DMS153 (cell line): ENCODE measurements around the gene MAP2.
"Not testable (repeated sequence)": the region's sequence is repeated elsewhere in the genome, so short reads cannot be mapped to it uniquely, and the experiment has no call there.

Experiments used
- DNase-seq: peaks from one replicate; lab custom pipeline; 2025; lab: John Stamatoyannopoulos, UW

Gene MAP2

DNA sequence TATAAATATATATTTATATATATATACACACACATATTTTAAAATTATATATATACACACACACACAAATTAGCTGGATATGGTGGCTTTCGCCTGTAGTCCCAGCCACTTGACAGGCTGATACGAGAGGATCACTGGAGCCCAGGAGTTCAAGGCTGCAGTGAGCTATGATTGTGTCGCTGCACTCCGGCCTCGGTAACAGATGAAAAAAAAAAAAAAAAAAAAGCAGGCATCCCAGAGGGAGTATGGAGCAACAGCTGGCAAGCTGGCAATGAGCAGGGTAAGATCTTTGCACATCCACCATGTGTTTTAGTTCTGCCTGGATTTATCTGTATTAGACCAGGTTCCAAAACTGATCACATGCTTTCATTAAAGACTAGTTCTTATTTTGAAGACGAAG is 170.1 kb downstream of the MAP2 start:
- DNase-seq, result no peak

DNA sequence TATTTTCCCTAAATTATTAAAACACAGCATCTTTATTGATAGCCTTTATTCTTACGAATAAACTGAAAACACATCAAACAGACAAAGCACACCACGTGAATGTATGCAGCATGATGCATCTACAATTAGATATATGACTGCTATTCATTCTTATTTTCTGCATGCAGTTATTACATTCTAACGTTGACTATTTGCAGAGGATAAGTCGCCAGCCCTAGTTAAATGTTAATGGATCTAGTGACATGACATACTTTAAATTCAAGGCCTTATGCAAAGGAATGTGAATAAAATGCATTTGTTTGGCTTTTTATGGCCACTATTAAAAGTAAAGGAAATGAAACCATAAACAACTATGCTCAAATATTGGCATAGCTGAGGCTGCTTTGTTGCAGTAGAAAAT is 172.4 kb downstream of the MAP2 start:
- DNase-seq, result no peak

DNA sequence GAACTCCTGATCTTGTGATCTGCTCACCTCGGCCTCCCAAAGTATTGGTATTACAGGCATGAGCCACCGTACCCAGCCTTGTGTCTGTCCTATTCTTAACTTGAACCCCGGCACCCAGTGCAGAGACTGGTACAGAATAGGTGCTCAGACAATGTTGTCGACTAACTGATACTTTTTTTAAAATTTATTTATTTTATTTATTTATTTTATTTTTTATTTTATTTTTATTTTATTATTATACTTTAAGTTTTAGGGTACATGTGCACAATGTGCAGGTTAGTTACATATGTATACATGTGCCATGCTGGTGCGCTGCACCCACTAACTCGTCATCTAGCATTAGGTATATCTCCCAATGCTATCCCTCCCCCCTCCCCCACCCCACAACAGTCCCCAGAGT is 174.4 kb downstream of the MAP2 start:
- DNase-seq, result not testable (repeated sequence)

DNA sequence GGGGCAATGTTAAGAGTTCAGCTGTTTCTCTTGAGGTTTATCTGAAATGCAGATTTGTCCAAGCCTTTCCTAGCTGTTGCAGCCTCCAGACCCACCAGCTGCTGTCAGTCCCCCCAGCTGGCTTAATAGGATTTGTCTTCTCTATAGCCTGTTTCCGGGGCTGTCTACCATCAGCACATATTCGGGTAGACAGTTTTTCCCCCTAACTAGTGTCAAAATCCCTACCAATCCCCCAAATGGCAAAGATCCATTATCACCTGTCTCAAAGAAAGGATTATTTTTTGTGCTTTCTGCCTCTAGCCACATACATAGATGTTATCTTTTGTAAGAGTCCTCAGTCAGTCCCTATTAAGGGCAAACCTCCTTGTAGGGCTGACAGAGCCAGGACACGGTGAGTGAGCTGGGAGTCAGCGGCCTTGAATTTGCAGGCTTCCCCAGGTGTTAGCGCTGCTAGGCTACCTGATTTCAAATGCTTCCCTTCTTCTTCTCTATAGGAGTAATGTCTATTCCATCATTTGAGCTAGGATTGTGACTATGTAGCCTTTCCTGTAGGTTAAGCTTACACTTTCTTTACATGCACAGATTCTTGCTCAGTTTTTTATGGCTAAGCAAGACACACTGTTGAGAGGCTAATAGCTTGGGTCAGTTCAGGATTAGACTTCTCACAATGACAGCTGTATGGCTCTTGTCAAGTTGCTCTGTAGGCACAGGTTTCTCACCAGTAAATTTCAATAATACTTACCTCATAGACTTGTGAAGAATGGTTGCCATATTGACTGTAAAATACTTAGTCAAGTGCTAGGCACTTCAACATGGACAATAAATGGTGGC is 176.7 kb downstream of the MAP2 start:
- no peak for DNase-seq

DNA sequence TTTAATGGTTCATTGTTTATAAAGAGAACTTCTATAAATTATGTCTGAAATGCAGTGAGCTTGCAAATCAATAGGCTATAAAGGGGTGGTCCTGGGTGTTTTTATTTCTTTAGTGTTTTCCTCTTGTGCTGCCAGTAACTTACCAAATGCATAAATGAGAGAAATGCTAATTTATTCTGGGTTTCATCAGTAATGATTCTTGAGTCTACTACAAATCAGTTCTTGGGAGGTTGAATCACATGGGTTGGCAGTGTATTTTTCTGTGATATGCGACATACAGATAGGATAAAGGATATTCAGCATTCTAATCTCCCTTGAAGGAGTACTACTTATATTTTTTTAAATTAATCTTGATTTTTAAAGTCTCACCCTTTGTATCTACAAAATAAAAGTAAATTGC is 177.7 kb downstream of the MAP2 start:
- DNase-seq, result no peak

DNA sequence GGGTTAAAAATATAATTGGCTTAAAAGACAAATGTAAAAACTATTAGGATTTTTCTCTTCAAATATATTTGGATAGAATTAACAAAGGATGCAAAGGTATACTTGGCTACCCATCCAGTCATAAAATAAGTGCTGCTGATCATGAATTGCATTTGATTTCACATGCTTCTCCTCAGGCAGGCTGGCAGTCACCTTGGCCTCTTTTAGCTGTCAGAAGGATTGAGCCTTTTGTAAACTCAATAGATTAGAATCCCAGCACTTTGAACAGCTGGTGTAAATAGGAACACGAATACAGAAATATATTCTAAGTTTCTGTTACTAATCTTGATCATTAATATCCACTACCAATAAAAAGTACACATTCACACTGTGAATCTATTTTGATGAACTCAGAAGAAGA is 178.4 kb downstream of the MAP2 start:
- DNase-seq, result no peak

DNA sequence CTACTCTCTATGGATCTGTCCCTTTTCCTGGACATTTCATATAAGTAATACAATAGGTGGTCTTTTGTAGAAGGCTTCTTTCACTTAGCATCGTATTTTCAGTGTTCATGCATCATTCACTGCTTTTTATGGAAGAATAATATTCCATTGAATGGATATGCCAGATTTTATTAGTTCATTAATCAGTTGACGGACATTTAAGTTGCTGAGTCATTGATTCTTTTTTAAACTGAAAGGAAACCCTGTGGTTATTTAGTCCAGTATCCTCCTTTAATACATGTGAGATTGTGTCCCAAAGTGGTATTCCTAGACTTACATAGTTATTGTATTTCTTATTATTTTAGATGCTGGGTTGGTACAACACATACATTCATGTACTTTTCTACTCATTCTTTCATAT is 185.7 kb downstream of the MAP2 start:
- no peak for DNase-seq

DNA sequence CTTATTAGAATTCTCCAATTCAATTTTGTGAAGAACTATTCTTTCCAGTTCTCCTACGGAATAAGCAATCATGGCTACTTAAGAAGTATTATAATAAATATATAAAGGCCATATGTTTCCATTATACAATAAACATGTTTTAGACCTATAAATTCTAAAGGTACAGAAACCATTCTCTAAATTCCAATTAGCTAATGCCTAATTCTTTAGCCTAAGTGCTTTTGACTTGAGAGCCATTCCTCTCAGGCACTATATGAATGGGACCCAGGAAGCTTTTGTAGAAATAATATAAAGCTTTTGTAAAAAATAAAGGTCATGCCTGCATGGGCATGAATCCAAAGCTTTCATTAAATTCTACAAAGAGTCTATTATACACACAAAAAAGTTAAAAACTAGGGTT is 186.8 kb downstream of the MAP2 start:
- no peak for DNase-seq

DNA sequence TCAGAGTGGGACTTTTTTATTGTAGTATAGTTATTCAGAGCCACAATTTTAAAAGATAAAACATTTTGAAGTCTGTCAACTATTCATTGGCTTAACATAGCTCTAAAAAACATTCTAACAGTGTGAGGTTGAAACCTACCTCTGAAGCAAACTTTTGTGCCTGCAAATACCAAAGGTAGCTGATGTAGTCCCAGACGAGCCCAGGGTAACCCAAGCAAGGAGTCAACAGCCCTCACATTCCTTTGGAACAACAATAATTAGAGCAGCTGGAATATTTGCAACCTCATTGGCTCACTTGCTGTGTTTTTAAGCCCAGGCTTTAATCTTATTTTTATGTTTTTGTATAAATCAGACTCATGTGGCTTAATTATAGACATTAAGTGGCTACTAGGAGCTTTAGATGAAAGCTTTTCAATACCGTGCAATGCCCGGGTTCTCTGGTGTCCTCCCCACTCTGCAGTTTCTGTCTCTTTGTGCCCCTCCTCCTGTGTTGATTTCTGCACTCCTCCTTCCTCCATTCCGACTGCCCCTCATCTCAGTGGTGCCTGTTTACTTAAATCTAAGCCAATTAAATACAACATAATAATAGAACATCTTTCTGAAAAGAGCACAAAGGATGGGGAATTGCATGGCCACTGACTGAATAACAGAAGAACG is 189.9 kb downstream of the MAP2 start:
- no peak for DNase-seq

DNA sequence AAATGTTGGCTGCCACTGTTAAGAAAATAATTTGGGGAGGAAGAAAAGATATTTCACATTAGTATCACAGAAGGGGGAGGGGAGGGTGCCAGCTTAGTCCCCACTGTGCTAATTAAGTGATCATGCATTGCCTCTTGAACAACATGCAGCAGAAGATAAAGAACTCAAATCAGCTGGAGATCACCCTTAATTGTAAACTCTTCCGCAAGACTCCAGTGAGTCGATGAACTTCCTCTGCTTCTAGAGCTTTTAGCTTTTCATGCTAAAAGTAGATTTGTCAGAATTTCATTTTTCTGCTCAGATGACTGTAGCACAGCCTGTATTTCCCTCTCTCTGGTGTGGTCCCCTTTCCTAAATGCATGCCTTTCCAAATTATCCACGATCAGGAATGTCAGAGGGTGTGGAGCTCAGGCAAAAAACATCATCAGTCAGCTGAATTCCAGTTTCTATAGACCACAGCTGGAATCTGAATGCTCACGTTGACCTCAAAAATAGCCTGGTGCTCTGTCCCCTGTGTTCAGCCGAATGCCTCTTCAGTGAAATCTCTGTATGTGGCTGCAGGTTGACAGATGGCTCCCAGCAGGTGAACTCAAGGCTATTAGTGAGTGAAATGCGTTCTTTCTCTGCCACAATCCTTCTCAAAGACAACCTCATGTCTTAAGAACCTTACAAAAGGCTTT is 191.0 kb downstream of the MAP2 start:
- DNase-seq, result no peak

DNA sequence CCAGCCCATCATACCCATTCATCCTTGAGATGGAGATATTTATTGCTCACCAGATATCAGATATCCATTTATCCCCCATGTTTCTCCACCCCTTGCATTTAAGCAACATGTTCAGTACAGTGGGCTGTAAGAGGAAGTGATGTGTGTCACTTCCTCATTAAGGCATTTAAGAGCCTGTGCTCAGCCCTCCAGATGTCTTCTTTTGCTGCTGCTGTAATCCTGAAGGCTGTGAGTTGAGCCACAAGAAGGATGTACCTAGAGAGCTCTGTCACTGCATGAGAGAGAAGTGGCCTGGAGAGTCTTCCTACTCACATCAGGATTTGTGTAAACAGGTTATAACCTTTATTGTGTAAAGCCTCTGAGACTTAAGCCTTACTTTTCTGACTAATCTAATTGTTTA is 195.9 kb downstream of the MAP2 start:
- DNase-seq, result no peak

DNA sequence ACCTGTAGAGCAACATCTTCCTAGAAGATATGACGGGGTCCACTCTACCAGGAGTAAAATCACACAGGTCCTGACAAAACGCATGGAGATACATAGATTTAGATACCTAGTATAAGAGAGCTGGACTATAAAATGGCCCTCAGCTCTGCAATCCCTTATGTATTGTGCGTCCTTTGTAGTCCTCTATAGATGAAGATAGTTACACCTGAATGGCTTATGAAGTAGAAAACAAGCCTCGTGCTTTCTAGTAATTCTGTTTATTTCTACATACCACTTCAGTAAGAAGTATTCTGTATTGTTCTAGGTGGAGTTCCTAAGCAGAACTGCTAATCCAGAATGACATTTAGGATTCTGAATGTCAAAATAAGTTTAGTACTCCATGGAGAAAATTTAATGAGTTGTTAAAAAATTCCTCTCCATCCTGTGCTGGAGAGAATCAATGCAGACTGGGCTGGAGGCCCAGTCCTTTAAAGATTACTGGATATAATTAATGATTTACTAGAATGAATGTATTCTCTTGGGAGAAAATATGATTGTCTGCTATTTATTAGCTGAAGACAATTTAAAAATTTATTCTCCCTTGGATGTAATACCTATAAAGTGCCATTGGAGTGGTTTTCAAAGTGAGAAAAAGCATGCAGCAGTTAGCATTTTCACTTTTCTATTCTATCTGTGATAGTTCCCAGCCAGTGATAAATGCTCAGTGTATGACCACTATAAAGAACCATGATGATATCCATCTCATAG is 200.5 kb downstream of the MAP2 start:
- DNase-seq, result no peak

DNA sequence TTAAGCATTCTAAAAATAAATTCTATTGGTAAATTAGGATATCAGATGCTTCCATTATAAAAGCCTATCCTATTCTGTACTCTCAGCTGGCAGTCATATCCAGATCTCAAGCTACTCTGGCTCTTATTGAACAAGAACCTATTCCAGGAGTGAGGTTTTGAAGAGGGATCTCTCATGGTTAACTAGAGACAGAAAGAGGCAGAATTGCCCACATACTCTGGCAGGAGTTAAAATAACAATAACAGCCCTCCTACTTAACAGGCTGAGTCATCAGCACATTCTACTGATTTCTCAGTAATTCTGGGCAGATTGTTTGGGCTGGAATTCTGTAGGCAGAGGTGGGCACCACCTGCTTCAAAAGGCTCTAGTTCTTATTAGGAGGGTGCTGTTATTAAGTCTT is 205.8 kb downstream of the MAP2 start:
- DNase-seq, result no peak

DNA sequence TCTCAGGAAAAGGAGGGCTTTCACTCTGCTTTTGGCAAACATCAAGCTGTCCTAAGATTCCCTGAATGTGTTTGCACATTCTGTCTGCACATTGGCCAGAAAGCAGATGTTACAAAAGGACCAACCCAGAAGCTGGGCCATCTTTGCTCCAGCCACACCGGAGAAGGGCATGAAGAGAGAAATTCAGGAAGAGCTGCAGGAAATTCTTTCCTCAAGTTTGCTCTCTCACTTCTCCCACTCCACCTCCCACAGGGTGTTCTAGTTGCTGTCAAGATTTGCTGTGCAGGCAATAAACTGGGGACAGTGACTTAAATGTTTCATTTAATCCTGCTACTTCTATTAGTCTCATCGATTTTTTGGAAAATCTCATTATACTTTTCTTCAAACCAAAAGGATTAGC is 210.1 kb downstream of the MAP2 start:
- DNase-seq, result no peak

DNA sequence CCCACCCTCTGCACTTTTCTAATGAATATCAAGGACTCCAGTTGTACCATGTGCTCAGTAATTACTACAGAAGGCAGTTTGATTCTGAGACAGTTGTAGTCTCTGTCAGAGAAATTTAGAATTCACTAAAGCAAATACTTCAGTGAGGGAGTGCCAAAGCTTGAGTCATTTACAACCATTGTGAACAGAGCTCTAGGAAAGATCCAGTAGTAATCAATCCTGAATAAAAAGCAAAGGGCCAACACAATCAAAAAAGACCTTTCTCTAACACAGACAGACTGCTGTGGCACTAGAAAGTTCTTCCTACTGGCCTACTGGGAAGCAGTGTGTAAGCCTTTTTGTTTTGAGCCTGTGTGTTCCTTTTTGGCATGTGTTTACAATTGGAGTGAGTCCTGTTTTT is 212.2 kb downstream of the MAP2 start:
- no peak for DNase-seq

DNA sequence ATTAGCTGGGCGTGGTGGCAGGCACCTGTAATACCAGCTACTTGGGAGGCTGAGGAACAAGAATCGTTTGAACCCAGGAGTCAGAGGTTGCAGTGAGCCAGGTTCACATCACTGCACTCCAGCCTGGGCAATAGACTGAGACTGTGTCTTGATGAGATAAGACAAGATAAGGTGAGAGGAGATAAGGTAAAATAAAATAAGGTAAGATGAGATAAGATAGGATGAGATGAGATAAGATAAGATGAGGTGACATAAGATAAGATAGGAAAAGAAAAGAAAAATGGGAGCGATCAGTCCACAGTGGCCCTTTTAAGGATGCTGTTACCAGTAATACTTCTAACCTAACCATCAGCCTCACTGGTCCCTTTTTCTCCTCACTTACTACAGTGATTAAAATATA is 213.4 kb downstream of the MAP2 start:
- no peak for DNase-seq

DNA sequence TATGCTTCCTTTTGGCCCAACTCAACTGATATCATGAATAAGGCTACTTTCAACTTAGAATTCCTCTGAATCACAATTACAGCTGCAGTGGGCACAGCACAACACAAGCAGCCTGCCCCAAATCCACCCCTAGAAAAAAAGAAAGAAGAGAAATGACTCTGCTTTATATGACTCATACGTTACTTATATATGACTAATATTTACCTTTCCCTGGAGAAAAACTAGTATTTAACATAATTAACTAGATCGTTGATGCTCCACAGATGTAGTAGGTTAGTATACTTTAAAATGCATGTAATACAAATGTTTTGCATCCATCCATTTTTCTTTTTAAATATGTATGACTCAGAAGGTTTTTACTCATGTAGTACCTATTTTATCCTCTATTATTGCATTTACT is 214.5 kb downstream of the MAP2 start:
- DNase-seq, result no peak

DNA sequence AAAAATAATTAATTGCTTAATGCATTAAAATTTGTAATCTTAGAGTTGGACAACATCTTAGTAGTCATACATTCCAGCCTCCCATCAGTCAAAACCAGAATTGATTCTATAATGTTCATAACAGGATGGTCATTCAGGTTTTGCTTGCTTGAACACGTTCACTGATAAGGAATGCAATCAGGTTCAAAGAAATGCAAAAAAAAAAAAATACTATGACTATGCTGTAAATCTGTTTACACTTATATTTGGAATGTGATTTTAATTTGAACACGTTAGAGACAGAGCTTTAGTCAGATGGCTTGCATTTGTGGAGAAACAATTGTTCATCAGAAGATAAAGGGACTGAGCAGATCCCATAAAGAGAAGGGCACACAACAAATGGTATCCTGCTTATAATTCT is 216.5 kb downstream of the MAP2 start:
- no peak for DNase-seq

DNA sequence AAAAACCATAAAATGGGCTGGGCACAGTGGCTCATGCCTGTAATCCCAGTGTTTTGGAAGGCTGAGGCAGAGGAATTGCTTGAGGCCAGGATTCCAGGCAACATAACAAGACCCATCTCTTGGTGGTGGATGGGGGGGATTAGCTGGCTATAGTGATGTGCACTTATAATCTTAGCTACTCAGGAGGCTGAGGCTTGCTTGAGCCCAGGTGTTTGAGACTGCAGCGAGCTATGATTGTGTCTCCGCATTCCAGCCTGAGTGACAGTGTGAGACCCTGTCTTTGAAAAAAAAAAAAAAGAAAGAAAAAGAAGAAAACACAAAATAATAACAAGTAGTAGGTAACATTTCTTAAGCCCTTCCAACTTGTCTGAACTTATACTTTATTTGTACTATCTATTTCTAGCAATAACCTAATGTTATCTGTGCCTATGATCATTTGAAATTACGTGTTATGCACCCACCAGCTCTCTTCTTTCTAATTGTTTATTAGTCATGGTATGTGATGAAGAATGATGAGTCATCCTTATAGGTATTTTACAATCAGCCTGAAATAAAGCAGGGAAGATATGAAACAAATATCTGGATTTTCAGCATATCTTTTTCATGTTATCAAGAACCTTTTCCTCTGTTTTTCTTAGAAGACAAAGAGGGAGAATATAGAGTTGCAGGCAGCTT is 218.4 kb downstream of the MAP2 start:
- DNase-seq, result no peak

DNA sequence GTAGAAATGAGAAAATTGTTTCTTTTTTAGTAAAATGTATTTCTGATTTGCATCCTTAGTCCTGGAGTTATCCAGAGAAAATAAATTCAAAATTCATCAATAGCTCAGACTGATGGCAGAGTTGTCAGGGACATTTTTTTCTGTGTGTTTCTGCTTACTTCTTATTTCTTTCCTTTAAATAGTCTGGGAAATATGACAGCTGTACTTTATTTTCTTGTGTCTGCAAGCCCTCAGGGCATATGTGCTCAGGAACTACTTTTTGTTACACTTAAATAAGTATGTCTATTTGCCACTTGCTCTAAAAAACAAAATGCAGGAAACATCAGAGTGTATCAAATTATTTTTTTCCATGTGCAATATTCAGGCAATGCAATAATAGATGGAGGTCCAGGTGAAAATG is 221.0 kb downstream of the MAP2 start:
- no peak for DNase-seq

DNA sequence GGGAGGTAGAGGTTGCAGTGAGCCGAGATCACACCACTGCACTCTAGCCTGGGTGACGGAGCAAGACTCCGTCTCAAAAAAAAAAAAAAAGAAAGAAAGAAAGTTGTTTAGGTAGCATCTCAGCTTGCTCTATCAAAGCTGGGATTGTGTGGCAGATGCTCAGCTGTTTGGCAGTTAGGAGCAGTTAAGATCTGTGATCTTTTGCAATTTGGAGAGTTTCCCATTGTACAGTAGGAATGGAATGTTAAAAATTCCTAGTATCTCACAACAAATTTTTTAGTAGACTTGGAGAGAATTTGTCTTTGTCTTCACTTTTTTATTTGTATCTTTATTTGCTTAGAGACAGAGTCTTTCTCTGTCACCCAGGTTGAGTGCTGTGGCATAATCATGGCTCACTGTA is 224.9 kb downstream of the MAP2 start:
- no peak for DNase-seq

DNA sequence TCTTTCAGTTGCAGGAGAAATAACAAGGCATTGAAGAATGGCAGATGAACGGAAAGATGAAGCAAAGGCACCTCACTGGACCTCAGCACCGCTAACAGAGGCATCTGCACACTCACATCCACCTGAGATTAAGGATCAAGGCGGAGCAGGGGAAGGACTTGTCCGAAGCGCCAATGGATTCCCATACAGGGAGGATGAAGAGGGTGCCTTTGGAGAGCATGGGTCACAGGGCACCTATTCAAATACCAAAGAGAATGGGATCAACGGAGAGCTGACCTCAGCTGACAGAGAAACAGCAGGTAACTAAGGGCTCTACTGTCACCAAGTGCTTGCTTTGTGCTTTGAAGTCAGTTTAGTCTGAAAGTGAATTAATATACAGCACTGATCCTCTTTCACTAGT is 229.3 kb downstream of the MAP2 start:
- no peak for DNase-seq
